Lower leg skin (tissue), 3 donors: Measurements from ENCODE around the gene NXPH2.

Experiments used
- CTCF ChIP-seq, 3 donors: fragments of 450-650 bp; IDR thresholded peaks; one replicate each; pipeline ENCODE4 v1.5.1; 2016; ENCODE audit warnings: antibody characterized with exemption in 3 of 3, mild to moderate bottlenecking in 3 of 3, moderate library complexity in 2 of 3
- POLR2A ChIP-seq, 2 donors: fragments of 450-650 bp; IDR thresholded peaks; one replicate each; pipeline ENCODE4 v1.6.1; 2016 to 2017; ENCODE audit warnings: antibody characterized with exemption in 2 of 2, mild to moderate bottlenecking in 1 of 2, moderate library complexity in 1 of 2

GRCh38 chr2:138766464-138766863 is 13.7 kb downstream of the NXPH2 start:
- TF ChIP-seq CTCF (IDR thresholded peaks at IDR 0.05): no peak
- TF ChIP-seq POLR2A (IDR thresholded peaks at IDR 0.05): no peak
